ENCODE data around the gene CAMK1.

GRCh38 chr3:9791790-9792404 is 22.1 kb upstream of the CAMK1 start:
- no peak for TF ChIP-seq EZH2 (IDR thresholded peaks at IDR 0.05; ENCODE audit: low read length, missing control alignments)
- TF ChIP-seq CTCF (conservative IDR thresholded peaks at IDR 0.05 in 1 of 2, IDR thresholded peaks at IDR 0.05 in 1 of 2; ENCODE audit: low read depth in 1 of 2, low read length in 2 of 2) = no peak
